Activated naive CD4-positive, alpha-beta T cell treated with anti-CD3 and anti-CD28 coated beads, Interleukin-2, amount 10 ng/mL, durations not matched to agents 7 days and 5 days (primary cell): ENCODE results near the gene SLC39A2.
"Not testable (repeated sequence)": the region's sequence is repeated elsewhere in the genome, so short reads cannot be mapped to it uniquely, and the experiment has no call there.

Source experiments
- CTCF ChIA-PET: fragments of 350-600 bp; sonication (Branson Sonifier 250); formaldehyde crosslinking; loops from one replicate; lab custom pipeline; 2021; ENCODE audit warnings: antibody characterized with exemption; lab: Charles Lee
- DNase-seq: peaks from one replicate; pipeline ENCODE4 v3.0.0-alpha.2; 2020
- H3K27ac Mint-ChIP-seq: one replicate; pipeline ENCODE4 v1.8.0; 2021; ENCODE audit warnings: mild to moderate bottlenecking, moderate library complexity, mixed read lengths
- H3K27me3 Mint-ChIP-seq: one replicate; pipeline ENCODE4 v1.8.0; 2021; ENCODE audit warnings: mild to moderate bottlenecking, mixed read lengths
- H3K36me3 Mint-ChIP-seq: one replicate; pipeline ENCODE4 v1.8.0; 2021; ENCODE audit warnings: mixed read lengths
- H3K4me1 Mint-ChIP-seq: one replicate; pipeline ENCODE4 v1.8.0; 2021; ENCODE audit warnings: mixed read lengths
- H3K4me3 Mint-ChIP-seq: one replicate; pipeline ENCODE4 v1.8.0; 2021; ENCODE audit warnings: mild to moderate bottlenecking, moderate library complexity, mixed read lengths
- H3K9me3 Mint-ChIP-seq: one replicate; pipeline ENCODE4 v1.8.0; 2021; ENCODE audit warnings: mixed read lengths

SLC39A2 gene

DNA sequence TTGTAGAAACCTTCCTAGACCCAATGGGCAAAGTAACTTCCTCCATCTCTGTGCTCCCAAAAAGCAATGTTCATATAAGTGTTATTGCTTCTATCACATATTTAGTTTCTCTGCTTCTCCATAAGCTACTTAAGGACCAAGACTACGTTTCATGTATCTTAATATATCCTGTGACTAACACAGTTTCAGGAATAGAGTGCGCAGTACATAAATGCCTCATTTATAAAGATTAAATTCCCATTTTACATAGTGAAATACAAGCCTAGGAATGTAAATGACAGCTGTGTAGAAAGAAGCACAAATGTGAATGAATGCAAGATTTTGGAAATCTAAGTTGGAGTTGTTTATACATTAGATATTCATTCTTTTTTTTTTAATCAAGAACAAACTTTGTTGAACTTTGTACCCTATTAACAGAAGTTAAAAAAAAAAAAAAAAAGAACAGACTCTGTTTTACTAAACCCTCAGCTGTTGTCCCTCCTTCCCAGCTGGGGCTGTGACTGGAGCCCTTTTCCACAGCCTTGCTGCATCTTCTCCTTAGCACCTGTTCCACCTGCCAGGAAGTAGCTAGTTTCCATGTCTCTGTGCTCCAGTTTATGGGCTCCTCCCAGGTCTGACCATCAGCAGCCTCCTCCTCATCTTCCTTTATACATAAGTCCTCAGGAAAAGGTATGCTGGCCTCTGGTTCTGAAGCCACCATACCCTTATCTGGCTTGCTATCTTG, 16.3 kb upstream of the SLC39A2 start:
- CTCF ChIA-PET: interaction anchor here (0.6 to 2.3 kb wide), 5 partner anchors 9 to 31 kb away, joined by 3 to 17 read pairs (median 3); no protein-coding TSS in a partner anchor
- Mint-ChIP-seq H3K9me3 (no peaks in the 10 kb centered on the region), H3K27ac (no peak overlapping the region), H3K4me3 (no peak overlapping the region), H3K36me3 (no peaks in the 10 kb centered on the region), H3K27me3 (peaks cover 26% of the 10 kb centered on the region), H3K4me1 (peaks cover 4% of the 10 kb centered on the region)
- DNase-seq: no peak

DNA sequence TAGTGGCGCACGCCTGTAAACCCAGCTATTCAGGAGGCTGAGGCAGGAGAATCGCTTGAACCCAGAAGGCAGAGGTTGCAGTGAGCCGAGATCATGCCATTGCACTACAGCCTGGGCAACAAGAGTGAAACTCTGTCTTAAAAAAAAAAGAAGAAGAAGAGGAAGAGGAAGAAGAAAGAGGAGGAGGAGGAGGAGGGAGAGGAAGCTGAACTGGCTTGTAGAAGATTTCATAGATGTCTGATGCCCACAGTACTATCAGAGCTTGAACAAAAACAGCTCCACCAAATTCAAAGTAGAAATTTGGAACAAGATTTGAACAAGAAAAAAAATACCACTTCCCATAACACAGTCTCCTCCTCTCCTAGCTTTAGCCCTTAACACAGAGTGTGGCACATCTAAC, 13.4 kb upstream of the SLC39A2 start:
- Mint-ChIP-seq H3K27me3 (peaks cover 16% of the 10 kb centered on the region), H3K4me1 (peaks cover 26% of the 10 kb centered on the region)
- H3K4me3 Mint-ChIP-seq, H3K9me3 Mint-ChIP-seq, DNase-seq, H3K27ac Mint-ChIP-seq, H3K36me3 Mint-ChIP-seq: not testable (repeated sequence)
- CTCF ChIA-PET: interaction anchor here (3.4 kb wide), 1 partner anchor 15 kb away, joined by 13 read pairs; no protein-coding TSS in a partner anchor

DNA sequence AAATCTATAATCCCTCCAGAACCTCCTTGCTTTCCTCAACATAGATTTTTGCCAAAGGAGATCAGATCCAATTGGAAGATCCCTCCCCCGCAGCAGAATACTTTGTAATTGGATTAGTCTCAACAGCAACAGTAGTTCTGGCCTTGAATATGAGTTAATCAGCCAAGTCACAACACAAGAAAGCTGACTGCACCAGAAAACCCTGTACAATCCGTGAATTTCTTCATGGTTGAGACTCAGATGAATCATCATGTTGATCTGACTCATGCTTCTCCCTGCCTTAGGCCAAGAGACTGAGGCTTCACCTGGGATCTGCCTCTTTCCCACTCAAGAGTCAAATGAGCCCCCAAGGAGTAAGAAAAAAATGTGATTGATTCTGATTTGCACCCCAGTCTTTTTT, 12.3 kb upstream of the SLC39A2 start:
- H3K4me1 Mint-ChIP-seq: peaks cover 34% of the 10 kb centered on the region
- H3K9me3 Mint-ChIP-seq: no peaks in the 10 kb centered on the region
- H3K36me3 Mint-ChIP-seq: peaks cover 7% of the 10 kb centered on the region
- no peak overlapping the region for H3K27ac Mint-ChIP-seq
- H3K4me3 Mint-ChIP-seq: no peak overlapping the region
- CTCF ChIA-PET: interaction anchor here (1.2 to 3.4 kb wide), 2 partner anchors 16 to 82 kb away, joined by 3 to 13 read pairs; no protein-coding TSS in a partner anchor
- H3K27me3 Mint-ChIP-seq: peaks cover 12% of the 10 kb centered on the region
- no peak for DNase-seq

DNA sequence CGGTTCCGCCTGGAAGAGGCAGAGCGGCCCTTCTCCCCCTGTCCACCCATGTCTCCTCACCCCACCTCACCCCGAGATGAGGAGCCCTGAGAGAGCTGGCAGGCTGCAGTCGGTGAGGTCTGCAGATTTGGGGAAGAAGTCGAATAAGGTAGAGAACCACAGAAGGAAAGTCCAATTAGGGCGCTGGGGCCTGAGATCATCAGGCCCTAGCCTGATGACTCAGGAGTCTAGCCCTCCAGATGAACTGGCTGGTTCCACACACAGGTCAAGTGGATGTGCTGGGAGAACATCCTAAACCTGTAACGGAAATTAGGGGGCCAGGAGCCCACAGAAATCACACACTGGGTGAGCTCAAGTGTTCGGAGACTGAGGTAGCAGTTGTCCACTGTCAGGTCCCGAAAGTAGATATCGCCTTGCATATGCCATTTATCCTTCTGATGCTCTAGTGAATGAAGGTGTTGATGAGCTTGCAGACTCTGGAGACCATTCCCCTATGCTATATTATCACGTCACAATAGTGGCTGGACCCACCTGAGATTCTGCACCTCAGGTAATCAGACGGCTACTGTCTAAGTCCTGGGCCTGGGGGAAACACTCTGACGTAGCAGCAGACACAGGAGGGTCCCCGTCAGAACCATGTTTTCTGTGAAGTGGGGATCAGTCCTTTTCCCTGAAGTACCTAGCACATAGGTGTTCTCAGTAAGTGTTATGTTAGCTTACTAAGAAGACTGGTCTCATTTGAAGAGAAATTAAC, 10.2 kb upstream of the SLC39A2 start:
- peak overlapping the region; percentile 68 for H3K27ac Mint-ChIP-seq
- no peaks in the 10 kb centered on the region for H3K27me3 Mint-ChIP-seq
- no peaks in the 10 kb centered on the region for H3K9me3 Mint-ChIP-seq
- peak overlapping the region; percentile 11 for H3K4me3 Mint-ChIP-seq
- peaks cover 22% of the 10 kb centered on the region for H3K36me3 Mint-ChIP-seq
- CTCF ChIA-PET: interaction anchor here (1.0 to 1.6 kb wide), 4 partner anchors 8 to 18 kb away, joined by 4 to 8 read pairs (median 6); no protein-coding TSS in a partner anchor
- H3K4me1 Mint-ChIP-seq: peaks cover 41% of the 10 kb centered on the region
- DNase-seq: no peak

DNA sequence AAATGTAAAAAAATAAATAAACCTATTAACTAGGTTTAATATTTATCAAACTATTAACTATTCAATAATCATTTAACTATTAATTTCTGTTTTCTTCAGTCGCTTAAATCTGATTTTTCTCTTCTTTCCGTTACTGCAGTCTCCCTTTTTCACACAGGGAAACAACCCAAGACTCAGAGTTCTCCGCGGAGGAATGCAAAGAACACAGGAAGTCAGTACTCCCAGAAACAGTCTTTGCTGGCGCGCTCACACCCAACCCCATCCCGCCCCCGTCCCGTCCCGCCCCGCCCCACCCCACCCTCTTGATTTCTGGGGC, 9.7 kb upstream of the SLC39A2 start:
- peak overlapping the region; percentile 82 for H3K27ac Mint-ChIP-seq
- H3K4me3 Mint-ChIP-seq: peak overlapping the region; percentile 90
- H3K27me3 Mint-ChIP-seq: no peaks in the 10 kb centered on the region
- CTCF ChIA-PET: interaction anchor here (1.0 to 1.6 kb wide), 3 partner anchors 16 to 18 kb away, joined by 6 to 8 read pairs (median 6); no protein-coding TSS in a partner anchor
- peaks cover 41% of the 10 kb centered on the region for H3K4me1 Mint-ChIP-seq
- no peaks in the 10 kb centered on the region for H3K9me3 Mint-ChIP-seq
- no peak for DNase-seq
- H3K36me3 Mint-ChIP-seq: peaks cover 26% of the 10 kb centered on the region

DNA sequence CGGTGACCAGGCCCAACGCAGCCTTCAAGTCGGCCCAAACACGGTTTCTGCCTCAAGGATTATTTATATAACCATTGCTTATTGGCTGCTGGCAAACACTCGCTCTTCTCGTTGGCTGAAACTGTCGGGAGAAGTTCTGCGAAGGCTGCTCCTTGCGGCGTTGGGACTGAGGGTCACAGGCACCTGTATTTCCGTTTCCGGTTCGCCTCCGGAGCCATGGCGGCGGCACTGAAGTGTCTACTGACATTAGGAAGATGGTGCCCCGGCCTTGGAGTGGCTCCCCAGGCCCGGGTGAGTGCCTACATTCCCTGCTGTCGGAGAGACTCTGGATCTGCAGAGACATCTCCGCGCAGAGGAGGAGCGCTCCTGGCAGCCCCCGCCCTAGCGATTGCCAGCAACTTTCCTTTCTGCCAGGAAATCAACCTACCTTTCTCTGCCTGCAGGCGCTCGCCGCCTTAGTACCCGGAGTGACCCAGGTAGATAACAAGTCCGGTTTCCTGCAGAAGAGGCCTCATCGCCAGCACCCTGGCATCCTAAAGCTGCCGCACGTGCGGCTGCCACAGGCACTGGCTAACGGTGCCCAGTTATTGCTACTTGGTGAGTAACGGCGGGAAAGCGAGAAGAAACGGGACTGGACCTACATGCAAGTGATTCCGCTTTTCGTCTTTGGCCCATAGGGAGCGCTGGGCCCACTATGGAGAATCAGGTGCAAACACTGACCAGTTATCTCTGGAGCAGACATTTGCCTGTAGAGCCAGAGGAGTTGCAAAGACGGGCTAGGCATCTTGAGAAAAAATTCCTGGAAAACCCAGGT, 9.1 kb upstream of the SLC39A2 start, which contains the start of gene METTL17:
Gene METTL17, plus strand, starts transcription at position 194 of the 814 bp plus-strand sequence. Its CDS starts 23 bp downstream, at position 217.
- Mint-ChIP-seq H3K9me3 (no peaks in the 10 kb centered on the region), H3K27me3 (no peaks in the 10 kb centered on the region), H3K36me3 (peaks cover 32% of the 10 kb centered on the region), H3K4me1 (peaks cover 41% of the 10 kb centered on the region), H3K27ac (peak within 1 kb of the TSS; percentile 82), H3K4me3 (peak within 1 kb of the TSS; percentile 90)
- CTCF ChIA-PET: interaction anchor here (1.4 kb wide), 1 partner anchor 19 kb away, joined by 8 read pairs; no protein-coding TSS in a partner anchor
- DNase-seq: peak; percentile 93

DNA sequence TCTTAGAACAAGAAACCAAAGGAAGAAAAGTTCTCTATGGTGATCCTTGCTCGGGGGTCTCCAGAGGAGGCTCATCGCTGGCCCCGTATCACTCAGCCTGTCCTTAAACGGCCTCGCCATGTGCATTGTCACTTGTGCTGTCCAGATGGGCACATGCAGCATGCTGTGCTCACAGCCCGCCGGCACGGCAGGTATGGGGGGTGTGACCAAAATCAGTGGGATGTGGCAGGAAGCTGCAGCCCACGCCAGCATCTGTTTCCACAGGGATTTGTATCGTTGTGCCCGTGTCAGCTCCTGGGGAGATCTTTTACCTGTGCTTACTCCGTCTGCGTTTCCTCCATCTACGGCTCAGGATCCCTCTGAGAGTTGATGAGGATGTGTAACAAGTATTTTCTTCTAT, 2.6 kb upstream of the SLC39A2 start:
- Mint-ChIP-seq H3K4me1 (peaks cover 38% of the 10 kb centered on the region), H3K36me3 (peaks cover 50% of the 10 kb centered on the region), H3K9me3 (no peaks in the 10 kb centered on the region), H3K27me3 (no peaks in the 10 kb centered on the region), H3K4me3 (no peak overlapping the region), H3K27ac (no peak overlapping the region)
- DNase-seq: no peak
- CTCF ChIA-PET: interaction anchor here (1.2 to 12.8 kb wide), 3 partner anchors 8 to 108 kb away, joined by 3 to 107 read pairs (median 4); no protein-coding TSS in a partner anchor

DNA sequence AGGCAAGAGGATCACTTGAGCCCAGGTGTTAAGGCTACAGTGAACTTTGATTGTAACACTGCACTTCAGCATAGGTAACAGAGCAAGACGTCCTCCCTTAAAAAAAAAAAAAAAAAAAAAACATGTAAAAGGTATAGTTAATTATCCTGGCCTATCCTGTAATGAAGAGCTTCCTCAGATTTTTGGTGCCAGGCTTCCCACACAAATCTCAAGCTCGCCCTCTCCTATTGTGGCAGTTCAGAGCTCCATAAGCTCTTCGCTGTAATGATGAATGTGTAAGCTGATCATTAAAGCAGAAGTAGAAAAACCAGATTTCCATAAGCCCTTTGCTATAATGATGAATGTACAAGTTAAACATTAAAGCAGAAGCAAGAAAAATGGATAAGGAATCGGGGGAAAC, 2.0 kb upstream of the SLC39A2 start:
- no peak overlapping the region for H3K4me3 Mint-ChIP-seq
- CTCF ChIA-PET: interaction anchor here (1.2 to 12.8 kb wide), 3 partner anchors 9 to 107 kb away, joined by 3 to 107 read pairs (median 4); no protein-coding TSS in a partner anchor
- peaks cover 33% of the 10 kb centered on the region for H3K4me1 Mint-ChIP-seq
- H3K9me3 Mint-ChIP-seq: no peaks in the 10 kb centered on the region
- H3K27me3 Mint-ChIP-seq: no peaks in the 10 kb centered on the region
- DNase-seq: no peak
- H3K36me3 Mint-ChIP-seq: peaks cover 45% of the 10 kb centered on the region
- no peak overlapping the region for H3K27ac Mint-ChIP-seq

DNA sequence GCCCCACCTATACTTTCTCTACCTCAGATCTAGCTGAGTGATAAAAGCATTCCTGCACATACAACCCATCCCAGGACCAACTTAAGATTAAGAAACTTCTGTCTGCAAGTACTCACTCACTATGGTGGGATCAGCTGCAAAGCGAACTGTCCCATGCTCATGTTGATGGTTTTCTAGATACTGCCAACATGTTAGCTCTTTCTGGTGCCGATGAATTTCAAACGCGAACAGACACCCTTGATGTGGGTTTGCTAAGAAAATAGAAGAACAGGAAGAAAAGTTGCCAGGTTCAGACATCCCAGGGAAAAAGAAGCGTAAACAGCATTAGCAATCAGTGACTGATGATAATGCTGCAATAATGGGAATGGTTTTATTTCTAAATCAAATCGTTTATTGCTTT, 1.5 kb upstream of the SLC39A2 start:
- Mint-ChIP-seq H3K27me3 (no peaks in the 10 kb centered on the region), H3K36me3 (peaks cover 43% of the 10 kb centered on the region)
- CTCF ChIA-PET: interaction anchor here (0.6 to 12.8 kb wide), 5 partner anchors 9 to 107 kb away, joined by 3 to 107 read pairs (median 4); no protein-coding TSS in a partner anchor

DNA sequence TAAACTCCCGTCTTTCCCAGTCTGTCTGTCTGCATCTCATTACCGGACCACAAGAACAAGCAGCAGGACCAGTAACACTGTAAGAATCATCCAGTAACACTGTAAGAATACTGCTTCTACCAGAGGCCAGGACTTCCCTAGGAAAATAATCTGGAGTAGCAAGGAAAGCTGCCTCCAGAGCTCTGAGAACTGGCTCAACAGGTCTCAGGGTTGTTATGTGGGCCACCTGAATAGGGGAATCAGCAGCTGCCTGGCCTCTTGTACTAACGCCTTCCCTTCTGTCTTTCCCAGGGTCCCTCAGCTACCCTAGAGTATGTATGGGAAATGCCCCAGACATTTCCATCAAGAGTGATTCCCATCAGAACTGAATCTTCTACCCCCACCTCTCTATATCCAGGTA, 954 bp upstream of the SLC39A2 start:
- Mint-ChIP-seq H3K27me3 (no peaks in the 10 kb centered on the region), H3K4me1 (peaks cover 29% of the 10 kb centered on the region), H3K36me3 (peaks cover 37% of the 10 kb centered on the region), H3K27ac (peak overlapping the region; percentile 50), H3K9me3 (no peaks in the 10 kb centered on the region), H3K4me3 (no peak overlapping the region)
- DNase-seq: no peak
- CTCF ChIA-PET: interaction anchor here (0.6 to 12.8 kb wide), 5 partner anchors 10 to 43 kb away, joined by 3 to 107 read pairs (median 4); no protein-coding TSS in a partner anchor

More for the DNA sequence above, 1.5 kb upstream of the SLC39A2 start:
- Mint-ChIP-seq H3K9me3 (no peaks in the 10 kb centered on the region), H3K27ac (no peak overlapping the region), H3K4me1 (peaks cover 31% of the 10 kb centered on the region), H3K4me3 (no peak overlapping the region)
- DNase-seq: no peak

DNA sequence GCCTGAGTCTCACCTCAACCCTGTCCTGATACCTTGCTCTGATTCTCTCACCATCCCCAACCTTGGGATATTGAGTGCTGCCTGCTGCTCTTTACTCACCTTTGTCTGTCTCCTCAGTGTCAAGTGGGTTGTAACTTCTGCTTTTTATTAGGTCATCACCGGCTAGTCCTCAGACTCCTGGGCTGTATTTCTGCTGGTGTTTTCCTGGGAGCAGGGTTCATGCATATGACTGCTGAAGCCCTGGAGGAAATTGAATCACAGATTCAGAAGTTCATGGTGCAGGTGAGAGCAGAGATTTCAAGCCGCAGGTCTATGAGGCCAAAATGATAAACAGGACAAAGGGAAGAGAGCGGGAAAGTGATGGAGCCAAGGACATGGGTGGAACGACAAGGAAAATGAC, 498 bp downstream of the SLC39A2 start:
- H3K27ac Mint-ChIP-seq: no peak overlapping the region
- peaks cover 5% of the 10 kb centered on the region for H3K27me3 Mint-ChIP-seq
- H3K4me1 Mint-ChIP-seq: peaks cover 28% of the 10 kb centered on the region
- no peaks in the 10 kb centered on the region for H3K9me3 Mint-ChIP-seq
- peaks cover 28% of the 10 kb centered on the region for H3K36me3 Mint-ChIP-seq
- no peak overlapping the region for H3K4me3 Mint-ChIP-seq
- CTCF ChIA-PET: interaction anchor here (12.8 kb wide), 1 partner anchor 12 kb away, joined by 107 read pairs; no protein-coding TSS in a partner anchor
- DNase-seq: no peak

DNA sequence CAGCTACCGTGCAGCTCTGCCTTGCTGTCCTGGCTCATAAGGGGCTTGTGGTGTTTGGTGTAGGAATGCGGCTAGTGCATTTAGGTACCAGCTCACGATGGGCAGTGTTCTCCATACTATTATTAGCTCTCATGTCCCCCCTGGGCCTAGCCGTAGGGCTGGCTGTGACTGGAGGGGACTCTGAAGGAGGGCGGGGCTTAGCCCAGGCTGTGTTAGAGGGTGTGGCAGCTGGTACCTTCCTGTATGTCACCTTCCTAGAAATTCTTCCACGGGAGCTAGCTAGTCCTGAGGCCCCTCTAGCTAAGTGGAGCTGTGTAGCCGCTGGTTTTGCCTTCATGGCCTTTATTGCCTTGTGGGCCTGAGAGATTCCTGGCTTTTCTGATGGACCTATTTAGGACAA, 2.1 kb downstream of the SLC39A2 start:
- CTCF ChIA-PET: interaction anchor here (12.8 kb wide), 1 partner anchor 11 kb away, joined by 107 read pairs; no protein-coding TSS in a partner anchor
- Mint-ChIP-seq H3K4me3 (no peak overlapping the region), H3K4me1 (peaks cover 27% of the 10 kb centered on the region), H3K9me3 (no peaks in the 10 kb centered on the region), H3K27ac (no peak overlapping the region), H3K36me3 (peaks cover 12% of the 10 kb centered on the region), H3K27me3 (peaks cover 5% of the 10 kb centered on the region)
- DNase-seq: no peak

DNA sequence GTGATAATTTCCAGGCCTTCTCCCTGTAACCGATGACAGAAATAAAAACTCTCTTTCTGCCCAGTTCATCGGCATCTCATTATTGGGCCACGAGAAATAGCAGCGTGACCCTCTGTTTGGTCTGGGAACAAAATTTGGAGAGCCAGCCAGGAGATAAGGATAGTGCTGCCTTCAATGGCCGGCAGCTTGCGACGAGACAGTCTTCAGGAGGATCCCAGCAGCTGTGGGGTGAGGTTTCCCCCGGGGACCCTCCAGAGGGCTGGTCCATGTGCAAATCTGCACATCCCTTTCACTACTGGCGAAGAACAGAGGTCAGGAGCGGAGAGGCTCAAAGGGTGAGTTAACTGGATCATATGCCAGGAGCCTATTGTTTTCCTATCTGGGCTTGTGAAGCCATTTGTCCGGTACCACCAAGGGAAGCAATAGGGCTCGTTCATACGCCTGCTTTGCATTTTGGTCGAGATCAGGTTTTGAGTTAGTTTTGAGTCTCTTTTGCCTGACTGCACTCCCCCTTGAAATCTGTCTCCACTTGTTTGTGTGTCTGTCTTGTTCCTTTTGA, 4.8 kb downstream of the SLC39A2 start:
- DNase-seq: no peak
- Mint-ChIP-seq H3K27me3 (peaks cover 10% of the 10 kb centered on the region), H3K36me3 (no peaks in the 10 kb centered on the region), H3K4me1 (peaks cover 6% of the 10 kb centered on the region), H3K4me3 (no peak overlapping the region), H3K27ac (no peak overlapping the region), H3K9me3 (no peaks in the 10 kb centered on the region)
- CTCF ChIA-PET: interaction anchor here (1.1 to 12.8 kb wide), 2 partner anchors 8 to 21 kb away, joined by 3 to 107 read pairs; no protein-coding TSS in a partner anchor
